Esophagus (tissue), 2 donors: ENCODE results near the gene TTLL9. TPM values are rescaled to one million over a fixed set of nuclear protein-coding genes. Genes with fewer than 3 reads are reported as not detected.

Experiments used
- H3K27ac ChIP-seq, 2 donors: one replicate each; pipeline ENCODE4 v1.5.1; 2013; ENCODE audit warnings: low read depth in 2 of 2, mild to moderate bottlenecking in 2 of 2, inconsistent platforms in 1 of 2, low read length in 1 of 2, moderate library complexity in 1 of 2
- H3K27me3 ChIP-seq, 2 donors: one replicate each; pipeline ENCODE4 v1.6.1; 2013; ENCODE audit warnings: low read length in 2 of 2, control low read depth in 1 of 2, mild to moderate bottlenecking in 1 of 2; ENCODE audit not compliant: insufficient read depth in 2 of 2, control insufficient read depth in 1 of 2
- H3K36me3 ChIP-seq, 2 donors: one replicate each; pipeline ENCODE4 v1.6.1; 2013; ENCODE audit warnings: low read length in 1 of 2; ENCODE audit not compliant: control insufficient read depth in 2 of 2, insufficient read depth in 2 of 2
- H3K4me1 ChIP-seq, 2 donors: one replicate each; pipeline ENCODE4 v1.6.1; 2013; ENCODE audit warnings: low read length in 1 of 2; ENCODE audit not compliant: control insufficient read depth in 2 of 2, insufficient read depth in 2 of 2
- H3K4me3 ChIP-seq, 2 donors: one replicate each; pipeline ENCODE4 v1.5.1; 2013; ENCODE audit warnings: low read length in 2 of 2, mild to moderate bottlenecking in 2 of 2, low read depth in 1 of 2, moderate library complexity in 1 of 2
- H3K9me3 ChIP-seq, 2 donors: one replicate each; pipeline ENCODE4 v1.6.1; 2013; ENCODE audit warnings: mild to moderate bottlenecking in 2 of 2, low read depth in 1 of 2, low read length in 1 of 2, moderate library complexity in 1 of 2; ENCODE audit not compliant: control insufficient read depth in 2 of 2, insufficient read depth in 1 of 2
- WGBS, 2 donors: extraction: QIAGEN DNeasy Blood & Tissue Kit; methylation state at CpG; one replicate each; pipeline ENCODE4 v1.1.7; 2013; 5-methylcytosine and 5-hydroxymethylcytosine counted together
- polyA plus RNA-seq, 2 donors: library from polyadenylated mRNA; stranded (reverse); fragments of 200-250 nt; gene quantifications; one replicate each; pipeline ENCODE4 v1.2.3, GENCODE V29; 2013
- donor health status: healthy with polysubstance abuse.
- donor health status: Bipolar disorder and iron deficiency.

The TTLL9 gene
- polyA plus RNA-seq, 2 donors, result 0.12 to 0.14 TPM

DNA sequence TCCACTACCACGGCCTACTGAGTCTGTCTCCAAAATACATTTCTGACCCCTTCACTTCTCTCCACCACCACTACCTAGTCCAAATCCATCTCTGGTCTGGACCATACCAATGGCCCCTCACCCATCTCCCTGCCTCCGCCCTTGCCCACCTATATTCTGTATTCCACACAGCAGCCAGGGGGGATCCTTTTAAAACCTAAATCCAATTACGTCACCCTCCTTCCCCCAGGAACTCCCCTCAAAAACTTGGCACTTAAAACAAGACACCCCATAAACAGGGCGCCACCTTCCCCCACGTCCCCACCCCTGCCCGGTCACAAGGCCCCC, 80.7 kb downstream of the TTLL9 start:
- Histone ChIP-seq H3K36me3 (peaks cover 14 to 17% of the 10 kb centered on the region in 2 donors), H3K27ac (no peak overlapping the region), H3K4me3 (peak overlapping the region; percentile 69 to 87), H3K4me1 (peaks cover 0 to 2% of the 10 kb centered on the region in 2 donors), H3K9me3 (no peaks in the 10 kb centered on the region), H3K27me3 (no peaks in the 10 kb centered on the region)
- WGBS, 2 donors, result 4 to 10% methylated on average over 6 of the region's 6 CpGs

DNA sequence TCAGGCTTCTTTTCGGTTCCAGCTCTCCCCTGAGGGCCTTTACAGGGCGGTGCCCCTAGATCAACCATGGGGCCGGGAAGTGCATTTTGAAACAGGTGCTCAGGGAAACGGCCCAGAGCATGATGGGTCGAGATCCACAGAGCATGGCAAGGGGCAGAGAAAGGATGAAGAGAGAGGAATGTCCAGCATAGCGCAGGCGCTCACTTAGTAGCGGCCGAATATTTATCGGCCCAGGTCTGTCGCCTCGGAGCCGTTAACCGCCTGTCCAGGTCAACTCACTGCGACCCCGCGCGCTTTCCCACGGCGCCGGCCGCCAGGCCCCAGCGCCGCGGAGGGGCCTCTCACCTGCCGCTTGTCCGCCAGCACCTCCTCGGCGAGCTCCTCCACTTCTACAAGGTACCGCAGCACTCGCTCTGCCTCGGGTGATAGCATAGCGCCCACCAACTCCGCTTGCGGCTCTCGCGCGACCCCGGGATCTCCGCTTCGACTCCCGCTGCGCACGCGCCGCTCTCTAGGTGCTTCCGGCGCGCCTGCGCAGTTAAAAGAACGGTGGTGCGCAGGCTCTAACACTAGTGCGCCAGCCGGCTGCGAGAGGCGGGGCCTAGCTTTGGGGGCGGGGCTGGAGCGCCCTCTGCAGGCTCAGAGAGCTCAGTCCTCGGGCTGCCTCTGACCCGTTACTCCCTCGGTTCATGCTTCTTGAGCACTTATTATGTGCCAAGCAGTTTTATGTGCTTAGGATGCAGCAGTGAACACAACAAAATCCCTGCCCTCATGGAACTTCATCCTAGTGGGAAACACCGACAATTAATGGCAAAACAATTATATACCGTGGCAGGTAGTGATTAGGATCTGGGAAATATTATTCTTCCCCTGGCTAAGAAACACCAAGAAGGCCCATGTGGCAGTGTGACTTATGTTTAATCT, 81.4 kb downstream of the TTLL9 start, which contains the start of gene PDRG1:
Gene PDRG1 (minus strand): TSS at position 517 of the 924 bp plus-strand sequence. CDS start 85 bp downstream, at position 432.
- 0% methylated on average over 62 to 63 of the region's 63 CpGs for WGBS, 2 donors
- H3K9me3 ChIP-seq, result no peaks in the 10 kb centered on the region
- H3K36me3 ChIP-seq, result peaks cover 8 to 13% of the 10 kb centered on the region in 2 donors
- no peaks in the 10 kb centered on the region for H3K27me3 ChIP-seq
- peaks cover 0 to 2% of the 10 kb centered on the region in 2 donors for H3K4me1 ChIP-seq
- H3K4me3 ChIP-seq, result peak within 1 kb of the TSS; percentile 69 to 87
- H3K27ac ChIP-seq, result peak within 1 kb of the TSS; percentile 58 to 60

DNA sequence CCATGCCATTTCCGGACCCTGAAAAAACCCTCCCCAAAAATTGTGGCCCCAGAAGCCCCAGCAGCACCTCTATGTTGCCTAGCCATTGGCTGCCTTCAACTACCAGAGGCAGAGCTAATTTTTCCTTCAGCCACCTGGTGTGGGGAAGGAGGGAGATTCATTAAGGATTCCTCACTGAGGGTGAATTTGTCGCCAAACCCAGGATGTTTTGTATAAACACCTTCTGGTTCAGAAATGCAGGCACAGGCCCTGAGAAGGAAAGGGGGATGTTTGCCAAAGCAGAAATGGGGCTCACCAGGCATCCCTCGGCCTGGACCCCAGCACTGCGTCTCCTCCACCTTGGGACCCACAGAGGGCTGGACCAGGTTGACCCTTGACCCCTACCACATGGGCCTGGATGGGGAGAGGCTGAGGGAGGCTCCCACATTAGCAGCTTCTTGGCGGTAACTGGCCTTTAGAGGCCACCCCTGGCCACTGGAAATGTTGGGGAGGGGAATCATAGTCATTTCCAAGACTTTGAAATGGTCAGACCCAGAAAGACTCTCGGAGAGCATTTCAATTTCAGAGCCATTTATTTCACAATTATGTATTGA, 83.2 kb downstream of the TTLL9 start:
- 77 to 79% methylated on average over 6 of the region's 6 CpGs for WGBS, 2 donors
- H3K4me1 ChIP-seq, result peaks cover 0 to 2% of the 10 kb centered on the region in 2 donors
- H3K4me3 ChIP-seq, result no peak overlapping the region
- no peak overlapping the region for H3K27ac ChIP-seq
- H3K36me3 ChIP-seq, result peaks cover under 1 to 4% of the 10 kb centered on the region in 2 donors
- H3K9me3 ChIP-seq, result no peaks in the 10 kb centered on the region
- no peaks in the 10 kb centered on the region for H3K27me3 ChIP-seq

DNA sequence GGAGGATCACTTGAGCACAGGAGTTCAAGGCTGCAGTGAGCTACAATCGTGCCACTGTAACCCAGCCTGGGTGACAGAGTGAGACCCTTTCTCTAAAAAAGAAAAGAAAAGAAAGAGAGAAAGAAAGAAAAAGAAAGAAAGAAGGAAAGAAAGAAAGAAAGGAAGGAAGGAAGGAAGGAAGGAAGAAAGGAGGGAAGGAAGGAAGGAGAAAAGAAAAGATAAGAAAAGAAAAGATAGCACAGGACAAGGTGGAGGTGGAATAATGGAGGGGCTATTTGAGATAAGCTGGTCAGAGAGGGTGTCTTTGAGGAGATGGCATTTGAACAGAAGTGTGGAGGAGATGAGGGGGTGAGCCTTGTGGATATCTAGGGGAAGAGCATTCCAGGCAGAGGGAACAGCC, 84.1 kb downstream of the TTLL9 start:
- peaks cover 0 to 4% of the 10 kb centered on the region in 2 donors for H3K36me3 ChIP-seq
- WGBS, 2 donors, result 50 to 63% methylated on average over 1 of the region's 1 CpG
- no peaks in the 10 kb centered on the region for H3K27me3 ChIP-seq
- peaks cover 0 to 2% of the 10 kb centered on the region in 2 donors for H3K4me1 ChIP-seq
- H3K27ac ChIP-seq, result no peak overlapping the region
- no peak overlapping the region for H3K4me3 ChIP-seq
- H3K9me3 ChIP-seq, result no peaks in the 10 kb centered on the region

DNA sequence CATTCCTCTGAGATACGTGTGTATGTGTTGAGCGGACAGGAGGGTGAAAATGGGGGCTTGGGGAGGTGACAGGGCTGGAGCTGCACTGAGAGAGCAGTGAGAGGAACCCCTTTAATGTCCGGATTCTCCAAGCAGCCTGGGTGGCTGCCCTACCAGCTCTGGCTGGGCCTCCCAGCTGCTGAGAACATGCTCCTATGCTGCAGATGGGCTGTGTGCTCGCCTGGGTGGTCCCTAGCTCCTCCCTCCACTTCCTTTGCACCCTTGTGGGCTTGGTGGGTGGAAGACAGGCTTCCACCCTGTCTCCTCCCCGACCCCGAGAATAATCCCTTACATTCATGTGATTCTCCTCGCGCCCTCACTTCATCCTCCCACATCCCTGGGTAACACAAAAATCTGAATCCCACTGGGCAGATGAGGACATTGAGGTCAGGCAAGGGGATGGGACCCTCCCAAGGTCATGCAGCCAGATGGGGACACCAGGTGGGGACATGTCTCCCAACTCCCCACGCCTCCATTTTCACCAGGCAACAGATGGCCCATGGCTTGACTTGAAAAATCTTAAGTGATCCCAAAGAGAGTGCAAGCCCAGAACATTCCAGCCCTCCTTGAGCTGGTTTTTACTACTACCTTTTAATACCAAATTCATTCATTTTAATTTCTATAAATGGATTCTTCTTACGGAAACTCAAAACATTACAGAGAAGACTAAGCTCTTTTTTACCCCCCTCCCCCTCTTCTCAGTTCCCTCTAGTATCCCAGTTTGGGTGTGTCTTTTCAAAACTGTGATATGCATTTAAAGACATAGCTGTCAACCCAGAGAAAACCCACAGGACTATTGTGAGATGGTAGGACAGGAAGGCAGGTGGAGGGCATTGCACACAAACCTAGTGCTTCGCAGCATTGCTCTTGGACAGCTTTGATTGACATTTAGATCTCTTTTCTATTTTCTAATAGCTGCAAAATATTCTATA, 86.4 kb downstream of the TTLL9 start:
- 42 to 47% methylated on average over 11 of the region's 11 CpGs for WGBS, 2 donors

DNA sequence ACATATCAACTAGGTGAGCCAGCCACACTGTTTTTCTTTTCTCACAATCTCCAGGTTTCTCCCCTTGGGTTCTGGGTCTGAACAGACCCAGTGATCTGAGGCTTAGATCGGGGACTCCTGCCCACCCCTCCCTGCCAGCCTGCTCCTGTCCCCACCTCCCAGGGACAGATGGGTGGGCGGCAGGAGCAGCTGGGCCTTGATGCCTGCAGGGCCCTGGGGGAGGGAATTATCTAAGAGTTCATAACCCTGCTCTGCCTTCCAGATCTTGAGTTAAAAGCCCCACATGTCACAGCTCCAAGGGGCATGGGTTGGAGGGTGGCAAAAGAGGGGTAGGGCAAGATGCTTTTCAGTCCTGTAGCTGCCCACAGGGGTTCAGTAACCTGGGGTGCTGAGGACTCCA, 92.3 kb downstream of the TTLL9 start:
- no peak overlapping the region for H3K4me3 ChIP-seq
- peaks cover 5 to 8% of the 10 kb centered on the region in 2 donors for H3K27me3 ChIP-seq
- no peaks in the 10 kb centered on the region for H3K36me3 ChIP-seq
- H3K4me1 ChIP-seq, result peaks cover 0 to under 1% of the 10 kb centered on the region in 2 donors
- no peak overlapping the region for H3K27ac ChIP-seq
- H3K9me3 ChIP-seq, result no peaks in the 10 kb centered on the region
- WGBS, 2 donors, result 21 to 43% methylated on average over 2 of the region's 2 CpGs

More for the DNA sequence above, 86.4 kb downstream of the TTLL9 start:
- H3K36me3 ChIP-seq, result no peaks in the 10 kb centered on the region
- H3K4me3 ChIP-seq, result no peak overlapping the region
- no peaks in the 10 kb centered on the region for H3K27me3 ChIP-seq
- H3K9me3 ChIP-seq, result no peaks in the 10 kb centered on the region
- no peaks in the 10 kb centered on the region for H3K4me1 ChIP-seq
- H3K27ac ChIP-seq, result no peak overlapping the region

DNA sequence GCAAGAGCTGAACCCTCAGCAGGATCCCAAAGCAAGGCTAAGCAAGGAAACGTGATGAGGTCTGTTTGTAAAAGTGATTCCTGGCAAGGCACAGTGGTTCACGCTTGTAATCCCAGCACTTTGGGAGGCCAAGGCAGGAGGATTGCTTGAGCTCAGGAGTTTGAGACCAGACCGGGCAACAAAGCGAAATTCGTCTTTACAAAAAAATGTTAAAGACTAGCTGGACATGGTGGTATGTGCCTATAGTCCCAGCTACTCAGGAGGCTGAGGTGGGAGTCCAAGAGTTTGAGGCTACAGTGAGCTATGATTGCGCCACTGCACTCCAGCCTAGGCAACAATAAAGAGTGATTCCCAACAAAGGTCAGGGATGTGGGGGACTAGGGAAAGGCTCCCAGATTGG, 93.5 kb downstream of the TTLL9 start:
- Histone ChIP-seq H3K4me3 (no peak overlapping the region), H3K27me3 (peaks cover 5 to 11% of the 10 kb centered on the region in 2 donors), H3K4me1 (peaks cover 2 to 9% of the 10 kb centered on the region in 2 donors), H3K27ac (no peak overlapping the region), H3K9me3 (peaks cover 0 to 2% of the 10 kb centered on the region in 2 donors), H3K36me3 (no peaks in the 10 kb centered on the region)
- WGBS, 2 donors, result 57 to 59% methylated on average over 6 of the region's 6 CpGs

DNA sequence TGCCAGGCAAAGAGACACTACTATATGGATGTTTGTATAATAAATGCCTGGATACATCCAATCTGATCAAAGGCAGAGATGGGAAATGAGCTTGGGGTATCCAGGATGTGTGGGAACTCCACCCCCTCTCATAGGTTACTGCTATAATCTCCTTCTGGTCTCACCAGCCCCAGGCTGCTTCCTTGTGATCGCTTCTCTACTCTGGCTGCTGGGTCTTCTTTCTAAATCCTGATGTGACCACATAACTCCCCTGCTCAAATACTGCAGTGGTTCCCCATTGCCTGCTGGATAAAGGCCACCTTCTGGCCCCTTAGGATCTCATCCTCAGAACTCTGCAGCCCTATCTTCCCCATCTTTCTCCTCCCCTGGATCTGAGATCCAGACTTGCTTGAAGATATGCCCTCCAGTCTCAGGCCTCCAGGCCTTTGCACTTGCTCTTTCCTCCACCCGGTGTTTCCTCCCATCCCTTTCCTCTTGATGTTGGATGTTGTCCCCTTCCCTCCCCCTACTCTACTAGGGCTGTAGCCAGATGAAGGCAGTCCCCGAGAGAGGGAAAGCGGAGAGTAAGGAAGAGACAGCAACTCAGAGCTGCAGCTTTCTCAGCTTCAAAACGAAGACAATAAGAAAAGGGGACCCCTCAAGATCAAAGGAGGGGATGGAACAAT, 96.7 kb downstream of the TTLL9 start:
- Histone ChIP-seq H3K4me1 (peaks cover 2 to 9% of the 10 kb centered on the region in 2 donors), H3K36me3 (no peaks in the 10 kb centered on the region), H3K9me3 (peaks cover 0 to 2% of the 10 kb centered on the region in 2 donors), H3K27me3 (peaks cover 9 to 11% of the 10 kb centered on the region in 2 donors), H3K4me3 (no peak overlapping the region), H3K27ac (no peak overlapping the region)
- WGBS, 2 donors, result 11 to 12% methylated on average over 5 of the region's 5 CpGs
